ENCODE measurements around the gene ABCB11.

DNA sequence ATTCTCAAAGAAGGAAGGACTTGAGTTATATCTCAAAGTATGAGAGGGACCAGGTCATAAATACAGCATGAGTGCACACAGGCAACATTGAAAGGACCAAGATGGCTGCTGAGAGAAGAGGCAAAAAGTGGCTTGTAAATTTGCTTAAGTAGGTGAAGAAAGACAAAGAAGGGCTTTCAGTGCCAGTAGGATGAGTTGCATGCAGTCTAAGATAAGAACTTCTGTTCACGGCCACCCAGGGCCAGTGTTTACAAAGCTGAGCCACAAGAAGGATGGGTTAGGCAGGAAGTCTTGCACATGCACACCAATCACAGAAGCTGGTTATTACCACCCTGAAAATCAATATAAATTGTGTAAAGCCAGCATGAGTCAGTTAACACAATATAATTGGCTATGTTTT, 3.1 kb upstream of the ABCB11 start:
- TF ChIP-seq, protein P1, sequence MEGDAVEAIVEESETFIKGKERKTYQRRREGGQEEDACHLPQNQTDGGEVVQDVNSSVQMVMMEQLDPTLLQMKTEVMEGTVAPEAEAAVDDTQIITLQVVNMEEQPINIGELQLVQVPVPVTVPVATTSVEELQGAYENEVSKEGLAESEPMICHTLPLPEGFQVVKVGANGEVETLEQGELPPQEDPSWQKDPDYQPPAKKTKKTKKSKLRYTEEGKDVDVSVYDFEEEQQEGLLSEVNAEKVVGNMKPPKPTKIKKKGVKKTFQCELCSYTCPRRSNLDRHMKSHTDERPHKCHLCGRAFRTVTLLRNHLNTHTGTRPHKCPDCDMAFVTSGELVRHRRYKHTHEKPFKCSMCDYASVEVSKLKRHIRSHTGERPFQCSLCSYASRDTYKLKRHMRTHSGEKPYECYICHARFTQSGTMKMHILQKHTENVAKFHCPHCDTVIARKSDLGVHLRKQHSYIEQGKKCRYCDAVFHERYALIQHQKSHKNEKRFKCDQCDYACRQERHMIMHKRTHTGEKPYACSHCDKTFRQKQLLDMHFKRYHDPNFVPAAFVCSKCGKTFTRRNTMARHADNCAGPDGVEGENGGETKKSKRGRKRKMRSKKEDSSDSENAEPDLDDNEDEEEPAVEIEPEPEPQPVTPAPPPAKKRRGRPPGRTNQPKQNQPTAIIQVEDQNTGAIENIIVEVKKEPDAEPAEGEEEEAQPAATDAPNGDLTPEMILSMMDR (IDR thresholded peaks at IDR 0.05; ENCODE audit: extremely low read depth in 1 of 2, insufficient read depth in 1 of 2, low read depth in 1 of 2, low read length in 2 of 2) = no peak
- TF ChIP-seq POLR2AphosphoS5 (IDR thresholded peaks at IDR 0.05; ENCODE audit: insufficient read depth, low read depth, low read length) (no peak), GATA2 (IDR thresholded peaks at IDR 0.05; ENCODE audit: insufficient read depth, insufficient read length, low read depth, low read length) (no peak), POLR2A (IDR thresholded peaks at IDR 0.05; ENCODE audit: low read depth, low read length) (no peak), FOS (IDR thresholded peaks at IDR 0.05; ENCODE audit: borderline replicate concordance, insufficient read depth, low read length) (no peak), MYC (IDR thresholded peaks at IDR 0.05; ENCODE audit: low read depth, low read length) (no peak), EZH2 (IDR thresholded peaks at IDR 0.05; ENCODE audit: borderline replicate concordance, low read depth, low read length, severe bottlenecking) (no peak), JUN (IDR thresholded peaks at IDR 0.05; ENCODE audit: borderline replicate concordance, insufficient read depth, insufficient read length, low read depth) (no peak)

Measured in endothelial cell of umbilical vein (primary cell).